ENCODE results near the gene SEC14L1. TPM values are rescaled to one million over a fixed set of nuclear protein-coding genes. Genes with fewer than 3 reads are reported as not detected.
A peak's percentile ranks its signal among the peaks of the same experiment; 100 is the strongest.
"Not testable (repeated sequence)": the region's sequence is repeated elsewhere in the genome, so short reads cannot be mapped to it uniquely, and the experiment has no call there.

Gene SEC14L1
- total RNA-seq, 1 donor from 2014 or later: 322 TPM

DNA sequence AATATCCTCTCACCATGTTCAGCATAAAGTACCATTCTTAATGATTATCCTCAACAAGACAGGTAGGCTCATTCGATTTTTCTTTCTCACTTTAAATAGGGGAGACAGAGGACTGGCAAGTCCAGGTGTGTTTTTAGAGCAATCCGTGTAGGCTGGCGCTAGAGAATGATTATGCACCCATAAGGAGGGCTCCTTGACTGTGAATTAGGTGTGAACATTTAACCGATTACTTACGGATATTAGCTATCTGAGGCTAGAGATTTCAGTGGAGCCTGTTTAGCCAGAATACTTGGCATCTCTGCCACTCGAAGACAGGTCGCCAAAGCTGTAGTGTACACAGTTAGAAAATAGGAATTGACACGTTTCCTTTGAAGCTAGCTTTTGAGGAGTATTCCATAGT, 1.9 kb downstream of the SEC14L1 start:
- DNase-seq: peak; percentile 51

DNA sequence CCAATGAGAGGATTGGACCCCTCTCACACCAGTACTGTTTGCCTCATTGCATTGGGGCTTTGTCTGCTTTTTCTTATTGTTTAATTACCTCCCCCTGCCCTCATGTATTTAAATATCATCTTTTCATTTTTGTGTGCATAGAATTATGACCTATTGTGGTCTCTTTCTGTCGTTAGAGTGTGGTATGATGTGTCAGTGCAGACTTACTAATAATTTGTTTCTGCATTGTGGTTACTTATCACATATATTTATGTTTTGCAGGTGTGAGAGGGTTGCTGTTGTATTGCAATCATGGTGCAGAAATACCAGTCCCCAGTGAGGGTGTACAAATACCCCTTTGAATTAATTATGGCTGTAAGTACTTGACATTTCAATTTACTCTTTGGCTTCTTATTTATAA, 2.5 kb downstream of the SEC14L1 start:
- peak; percentile 39 for DNase-seq

DNA sequence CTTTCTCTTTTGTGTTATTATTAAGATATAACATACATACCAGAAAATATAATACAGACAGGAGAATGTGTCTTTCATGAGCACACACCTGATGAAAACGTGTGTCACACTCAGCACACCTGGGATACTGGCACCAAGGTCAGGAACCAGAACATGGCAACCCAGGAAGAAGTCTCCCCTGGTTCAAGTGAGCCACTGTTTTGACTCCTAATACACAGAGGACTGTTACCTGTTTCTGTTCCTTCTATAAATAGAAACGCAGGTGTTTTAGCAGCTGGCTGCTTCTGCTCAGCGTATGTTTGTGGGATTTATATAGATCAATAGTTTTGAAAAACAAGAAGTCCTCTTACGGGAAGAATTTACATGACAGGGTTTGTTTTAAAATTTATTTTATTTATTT, 3.5 kb downstream of the SEC14L1 start:
- DNase-seq: peak; percentile 35

DNA sequence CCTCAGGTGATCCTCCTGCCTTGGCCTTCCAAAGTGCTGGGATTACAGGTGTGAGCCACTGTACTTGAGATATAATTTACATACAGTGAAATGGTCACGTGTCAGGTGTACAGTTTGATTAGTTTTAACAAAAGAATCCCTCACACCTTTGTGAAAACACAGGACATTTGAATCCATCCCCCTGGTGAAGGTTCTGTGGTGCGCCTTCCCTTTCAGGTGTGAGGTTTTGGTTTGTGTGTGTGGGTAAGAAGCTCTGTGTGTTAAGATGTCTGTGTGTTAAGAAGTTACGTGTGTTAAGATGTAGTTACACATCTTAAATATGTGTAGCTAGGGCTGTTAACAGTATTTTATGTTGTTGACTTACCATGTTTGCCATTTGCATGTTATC, 4.4 kb downstream of the SEC14L1 start:
- DNase-seq: peak; percentile 33

DNA sequence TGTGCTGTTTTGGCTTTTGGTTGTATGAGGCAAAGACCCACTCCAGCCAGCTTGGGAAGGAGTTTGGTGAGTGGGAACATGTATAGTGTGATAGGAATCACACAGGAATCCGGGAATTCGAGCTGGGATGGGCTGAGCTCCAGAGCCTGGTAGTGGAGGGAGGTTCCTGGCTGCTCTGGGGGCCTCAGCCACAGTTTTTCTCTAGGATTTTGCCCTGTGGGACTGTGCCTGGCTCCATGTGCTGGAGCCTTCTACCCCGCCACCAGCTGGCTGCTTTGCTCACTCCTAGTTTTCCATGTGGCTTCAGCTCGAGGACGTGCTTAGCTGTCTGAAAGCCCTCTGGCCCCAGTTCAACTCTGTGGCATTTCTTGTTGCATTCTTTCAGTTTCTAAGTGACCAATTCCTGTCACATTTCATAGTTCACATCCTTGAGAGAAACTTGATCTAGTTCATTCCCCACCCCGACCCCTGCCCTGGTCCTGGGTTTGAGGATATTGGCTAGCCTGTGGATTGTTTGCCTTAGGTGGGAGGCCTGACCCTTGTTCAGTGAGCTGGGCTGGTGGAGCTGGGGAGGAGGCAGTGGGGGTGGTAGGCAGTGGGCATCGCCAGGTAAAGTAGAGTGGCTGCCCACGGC, 5.0 kb downstream of the SEC14L1 start:
- DNase-seq: peak; percentile 84

DNA sequence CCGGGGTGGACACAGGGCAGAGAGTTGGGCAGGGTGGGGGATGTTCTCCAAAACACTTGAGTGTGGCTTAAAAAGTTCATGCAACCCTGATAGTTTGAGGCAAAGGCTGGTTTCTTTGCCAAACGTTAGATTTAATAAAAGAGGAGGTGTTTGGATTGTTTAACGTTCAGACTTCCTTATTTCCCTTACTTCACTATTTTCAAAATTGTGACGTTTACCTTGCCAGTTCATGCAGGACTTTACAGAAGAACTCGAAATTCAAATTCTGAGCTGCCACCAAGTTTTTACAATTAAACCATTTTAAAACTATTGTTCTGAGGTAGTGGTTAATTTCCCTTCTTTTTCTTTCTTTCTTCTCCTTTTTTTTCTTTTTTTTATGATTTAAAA, 5.5 kb downstream of the SEC14L1 start:
- no peak for DNase-seq

DNA sequence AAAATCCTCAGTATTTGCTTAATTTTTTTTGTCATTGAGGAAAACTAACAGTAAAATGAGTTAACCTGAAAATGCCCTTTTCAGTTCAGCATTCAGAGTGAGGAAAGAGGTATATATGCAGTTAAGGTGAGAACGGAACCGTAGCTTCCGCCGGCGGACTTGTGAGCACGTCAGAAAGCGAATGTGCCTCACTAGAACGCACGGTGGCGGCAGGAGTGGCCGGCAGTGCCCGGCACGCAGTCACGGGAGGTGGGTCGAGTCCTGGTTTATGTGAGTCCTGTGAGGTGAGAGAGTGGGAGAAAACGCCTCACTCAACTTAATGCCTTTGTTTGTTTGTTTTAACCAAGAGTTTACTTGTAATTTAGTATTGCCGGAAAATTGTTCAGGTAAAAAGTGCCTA, 6.1 kb downstream of the SEC14L1 start:
- DNase-seq: peak; percentile 78

DNA sequence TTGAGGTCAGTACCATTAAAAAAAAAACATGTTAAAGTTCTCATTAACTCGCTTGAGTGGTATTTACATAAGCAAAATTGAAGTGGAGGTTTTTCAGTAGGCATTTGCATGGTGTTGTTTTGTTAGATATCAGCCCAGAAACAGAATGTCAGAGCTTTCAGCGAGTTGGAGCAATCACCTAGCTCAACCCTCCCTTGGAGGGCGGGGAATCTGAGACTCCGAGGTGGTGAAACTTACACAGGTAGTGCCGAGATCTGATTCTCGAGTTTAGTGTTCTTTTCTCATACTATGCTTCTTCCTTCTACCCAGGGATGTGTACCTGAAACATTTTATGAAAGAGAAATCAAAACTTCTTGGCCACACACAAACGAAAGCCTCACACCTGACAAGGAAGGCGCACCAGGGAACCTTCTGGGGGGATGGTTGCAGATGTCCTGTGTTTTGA, 6.6 kb downstream of the SEC14L1 start:
- DNase-seq: no peak

DNA sequence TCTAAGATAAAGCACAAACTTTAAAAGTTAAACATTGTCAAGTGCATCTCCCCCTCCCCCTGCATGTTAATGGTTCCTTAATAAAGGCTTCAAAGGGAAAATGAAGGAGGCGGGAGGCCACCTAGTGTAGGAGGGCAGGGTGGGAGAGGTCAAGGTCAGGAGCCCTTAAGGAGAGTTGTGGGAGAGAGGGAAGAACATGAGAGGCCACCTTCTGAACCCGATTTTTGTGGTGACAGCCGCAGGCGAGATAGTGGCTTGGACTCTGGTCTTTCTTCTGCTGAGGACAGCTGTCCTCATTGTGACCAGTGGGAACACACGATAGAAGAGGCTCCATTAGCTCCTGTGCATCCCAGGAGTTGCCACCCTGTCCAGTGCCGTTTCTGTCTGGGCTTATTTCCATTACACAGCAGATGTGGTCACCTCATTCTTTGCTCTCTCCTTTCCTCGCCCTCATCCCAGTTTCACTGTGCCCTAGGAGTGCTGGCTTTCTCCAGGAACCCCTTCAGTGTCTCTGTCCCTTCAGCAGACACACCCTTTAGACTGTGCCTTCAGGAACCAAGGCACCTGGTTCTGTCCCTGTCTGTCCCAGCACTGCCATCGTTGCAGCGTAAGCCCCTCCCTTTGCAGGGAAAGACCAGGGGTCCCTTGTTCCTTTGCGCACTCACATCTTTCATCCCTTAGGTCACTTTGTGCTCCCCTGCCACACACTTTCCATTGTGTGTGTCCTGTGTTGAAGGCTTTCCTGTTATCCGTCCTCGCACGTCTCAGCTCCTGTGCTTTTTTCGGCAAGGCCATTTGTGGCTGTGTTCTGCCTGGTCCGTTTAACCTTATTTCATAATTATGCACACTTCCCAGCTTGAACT, 7.5 kb downstream of the SEC14L1 start:
- DNase-seq: no peak

DNA sequence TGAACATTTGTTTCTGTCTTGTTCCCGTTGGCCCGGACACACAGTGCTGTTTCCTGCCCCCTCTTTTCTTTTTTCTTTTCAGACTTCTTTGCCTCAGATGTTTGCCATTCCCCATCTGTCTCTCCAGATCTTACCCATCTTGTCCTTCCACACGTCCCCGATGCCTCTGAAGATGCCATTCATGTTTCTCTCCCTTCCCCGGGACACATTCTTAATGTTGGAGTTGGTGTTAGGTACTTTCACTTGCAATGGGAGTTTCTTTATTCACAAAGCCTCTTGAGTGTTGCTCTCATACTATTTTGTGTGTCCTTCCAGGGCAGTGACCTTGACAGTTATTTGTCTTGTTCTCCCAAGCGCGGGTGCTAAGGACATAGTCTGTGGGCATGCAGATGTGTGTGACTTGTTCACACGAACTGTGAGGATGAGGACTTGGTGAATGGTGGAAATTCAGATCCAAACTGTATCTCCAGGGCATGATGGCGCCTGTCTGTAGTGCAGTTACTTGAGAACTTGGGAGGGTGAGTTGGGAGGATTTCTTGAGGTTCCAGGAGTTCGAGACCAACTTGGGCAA, 8.3 kb downstream of the SEC14L1 start:
- DNase-seq: no peak

DNA sequence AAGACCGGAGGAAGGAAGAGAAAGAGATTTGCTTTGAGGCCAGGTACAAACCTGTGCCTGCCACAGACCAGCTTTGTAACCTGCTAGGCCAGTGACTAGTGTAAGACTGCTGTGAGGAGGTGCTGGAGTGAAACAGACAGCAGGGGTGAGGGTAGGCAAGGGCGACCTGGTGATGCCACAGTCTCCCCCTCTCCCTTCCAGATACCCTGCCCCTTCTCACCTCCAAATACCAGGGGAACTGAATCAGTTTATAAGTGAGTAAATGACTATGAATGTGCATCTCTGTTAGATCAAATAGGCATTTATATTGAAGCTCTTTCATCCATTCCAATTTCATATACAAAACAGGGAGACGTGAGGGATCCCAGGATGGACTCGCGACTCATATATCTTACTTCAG, 9.4 kb downstream of the SEC14L1 start:
- DNase-seq: no peak

DNA sequence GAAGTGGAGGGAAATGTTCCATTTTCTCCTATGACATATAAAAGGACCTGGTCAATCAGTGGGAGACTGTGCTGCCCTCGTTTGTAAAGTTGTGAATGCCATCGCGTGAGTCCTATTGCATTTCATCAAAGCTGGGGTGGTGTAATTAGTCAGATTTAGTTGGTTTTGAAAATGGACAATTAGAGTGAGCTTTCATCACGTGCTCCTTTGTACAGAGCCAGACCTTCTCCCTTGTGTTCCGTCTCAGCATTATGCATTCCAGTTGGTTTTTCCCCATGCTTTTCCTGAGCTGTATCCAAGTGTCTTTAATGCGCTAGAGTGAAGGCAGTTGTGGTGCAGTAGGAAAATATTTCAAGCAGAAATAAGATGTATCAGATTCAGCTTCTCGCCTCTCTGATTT, 10.4 kb downstream of the SEC14L1 start:
- DNase-seq: no peak

DNA sequence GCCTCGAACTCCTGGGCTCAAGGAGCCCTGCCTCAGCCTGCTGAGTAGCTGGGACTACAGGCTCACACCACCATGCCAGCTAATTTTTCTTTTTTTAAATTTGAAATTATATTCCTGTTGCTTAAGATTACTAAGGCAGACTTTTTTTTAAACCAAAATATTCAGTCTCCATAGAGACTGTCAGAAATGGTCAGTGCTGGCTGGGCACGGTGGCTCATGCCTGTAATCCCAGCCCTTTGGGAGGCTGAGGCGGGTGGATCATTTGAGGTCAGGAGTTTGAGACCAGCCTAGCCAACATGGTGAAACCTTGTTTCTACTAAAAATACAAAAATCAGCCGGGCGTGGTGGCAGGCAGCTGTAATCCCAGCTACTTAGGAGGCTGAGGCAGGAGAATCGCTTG, 11.3 kb downstream of the SEC14L1 start:
- DNase-seq: not testable (repeated sequence)

DNA sequence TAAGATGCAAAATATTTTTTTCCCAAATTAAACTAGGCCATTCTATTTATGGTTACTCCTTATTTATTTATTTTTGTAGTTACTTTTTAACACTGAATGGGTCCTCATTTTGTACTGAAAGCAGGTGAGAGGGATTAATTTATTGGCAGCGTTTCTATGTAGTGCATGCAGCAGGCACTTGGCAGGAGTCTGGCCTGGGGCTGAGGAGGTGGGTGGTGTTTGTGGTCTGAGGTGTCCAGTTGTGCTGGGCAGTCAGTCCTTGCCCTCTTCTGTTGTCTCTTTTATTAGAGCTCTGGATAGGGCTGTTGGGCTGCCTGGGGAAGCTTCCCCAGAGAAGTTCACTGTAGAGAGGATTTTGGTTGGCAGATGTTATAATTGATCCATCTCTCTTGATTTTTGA, 12.7 kb downstream of the SEC14L1 start:
- DNase-seq: no peak

DNA sequence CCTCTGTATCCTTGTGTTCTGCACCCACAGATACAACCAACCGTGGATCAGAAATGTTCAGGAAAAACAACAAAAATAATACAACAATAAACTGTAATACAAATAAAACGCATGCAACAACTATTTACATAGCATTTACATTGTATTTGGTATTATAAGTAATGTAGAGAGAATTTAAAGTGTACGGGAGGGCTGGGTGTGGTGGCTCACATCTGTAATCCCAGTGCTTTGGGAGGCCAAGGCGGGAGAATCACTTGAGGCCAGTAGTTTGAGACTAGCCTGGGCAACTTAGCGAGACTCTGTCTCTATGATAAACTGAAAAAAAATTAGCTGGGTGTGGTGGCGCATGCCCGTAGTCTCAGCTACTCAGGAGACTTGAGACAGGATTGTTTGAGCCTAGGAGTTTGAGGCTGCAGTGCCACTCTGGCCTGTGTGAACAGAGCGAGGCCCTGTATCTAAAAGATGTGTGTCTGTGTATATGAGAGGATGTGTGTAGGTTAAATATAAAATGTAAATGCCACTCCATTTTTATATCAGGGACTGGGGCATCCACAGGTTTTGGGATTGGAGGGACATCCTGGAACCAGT, 13.3 kb downstream of the SEC14L1 start:
- DNase-seq: no peak

DNA sequence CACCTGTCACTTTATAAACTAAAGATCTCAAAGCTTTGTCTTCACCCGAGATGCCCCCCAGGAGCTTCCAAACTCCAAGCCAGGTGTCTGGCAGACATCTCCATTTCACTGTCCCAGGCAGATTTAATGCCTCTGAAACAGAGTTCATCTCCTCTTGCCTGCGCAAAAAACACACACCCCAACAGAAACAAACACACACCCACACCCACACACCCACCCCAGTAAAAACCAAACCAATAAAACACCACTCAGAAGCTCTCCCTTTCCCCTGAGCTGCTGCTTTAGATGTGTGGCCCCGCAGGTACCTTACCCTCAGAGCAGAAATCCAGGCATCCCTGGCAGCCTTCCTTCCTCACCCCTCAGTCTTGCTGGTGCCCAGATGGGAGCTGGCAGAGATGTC, 14.4 kb downstream of the SEC14L1 start:
- DNase-seq: no peak

DNA sequence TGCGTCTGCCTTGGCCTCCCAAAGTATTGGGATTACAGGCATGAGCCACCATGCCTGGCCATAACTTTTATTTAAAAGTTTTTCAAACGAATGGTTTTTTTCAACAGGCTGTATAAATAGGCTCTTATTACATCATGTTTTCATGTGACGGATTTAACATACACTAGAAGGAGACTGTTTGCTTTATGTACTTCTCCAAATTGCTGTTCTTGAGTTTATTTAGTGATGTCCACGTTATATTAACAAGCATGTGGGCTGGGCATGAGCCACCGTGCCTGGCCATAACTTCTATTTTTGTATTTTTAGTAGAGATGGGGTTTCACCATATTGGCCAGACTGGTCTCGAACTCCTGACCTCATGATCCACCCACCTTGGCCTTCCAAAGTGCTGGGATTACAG, 17.0 kb downstream of the SEC14L1 start:
- DNase-seq: not testable (repeated sequence)

DNA sequence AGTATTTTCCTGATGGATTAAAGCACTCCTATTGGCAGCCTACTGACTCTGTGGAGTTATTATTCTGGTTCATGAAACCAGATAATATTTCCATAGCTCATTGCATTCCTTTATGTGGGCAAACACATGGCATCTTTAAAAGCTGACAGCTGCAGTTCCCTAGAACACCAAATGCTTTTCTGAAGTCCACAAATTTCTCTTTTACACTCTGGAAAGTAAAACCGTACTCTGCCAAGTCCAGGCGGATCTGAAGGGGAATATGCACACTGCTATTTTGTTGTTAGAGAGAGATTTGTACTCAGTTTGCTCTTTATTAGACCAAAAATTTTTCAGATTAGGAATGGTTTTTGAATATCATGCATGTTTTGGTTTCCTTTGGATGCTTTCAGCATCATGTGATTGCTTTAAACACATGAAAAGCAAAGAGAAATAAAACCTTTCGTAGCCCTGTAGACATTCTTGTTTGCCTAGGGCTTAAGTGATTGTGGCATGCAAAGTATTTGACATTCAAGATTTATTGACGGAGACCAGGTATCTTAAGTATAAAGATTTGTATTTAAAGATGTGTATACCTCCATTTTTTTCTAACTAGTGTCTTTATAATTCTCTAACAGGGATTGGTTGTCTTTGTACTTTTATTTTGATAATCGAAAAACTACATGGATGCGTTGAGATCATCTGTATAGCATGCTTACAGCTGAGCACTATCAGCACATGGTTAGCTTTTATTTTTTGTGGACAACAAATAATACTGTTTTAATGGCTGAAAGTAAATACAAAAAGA, 19.5 kb downstream of the SEC14L1 start:
- DNase-seq: no peak

DNA sequence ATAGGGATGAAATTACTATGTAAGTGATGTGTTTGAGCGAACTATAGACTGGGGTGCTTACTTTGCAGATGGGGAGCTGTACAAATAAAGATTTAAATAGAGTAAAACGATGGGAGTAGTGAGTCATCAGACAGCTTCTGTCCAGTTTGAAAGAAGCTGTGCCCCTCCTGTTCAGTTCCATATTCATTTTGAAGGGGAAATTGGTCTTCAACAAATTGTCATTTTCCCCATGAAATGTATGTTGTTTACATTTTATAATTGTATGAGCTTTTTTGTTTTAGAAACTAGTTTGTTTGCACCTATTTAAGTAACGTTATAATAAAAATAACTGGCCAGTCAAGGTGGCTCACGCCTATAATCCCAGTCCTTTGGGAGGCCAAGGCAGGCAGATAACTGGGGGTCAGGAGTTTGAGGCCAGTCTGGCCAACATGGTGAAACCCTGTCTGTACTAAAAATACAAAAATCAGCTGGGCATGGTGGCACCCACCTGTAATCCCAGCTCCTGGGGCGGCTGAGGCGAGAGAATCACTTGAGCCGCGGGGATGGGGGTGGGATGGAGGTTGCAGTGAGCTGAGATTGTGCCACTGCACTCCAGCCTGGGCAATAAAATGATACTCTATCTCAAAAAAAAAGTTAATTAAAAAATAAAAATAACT, 20.2 kb downstream of the SEC14L1 start:
- DNase-seq: no peak

DNA sequence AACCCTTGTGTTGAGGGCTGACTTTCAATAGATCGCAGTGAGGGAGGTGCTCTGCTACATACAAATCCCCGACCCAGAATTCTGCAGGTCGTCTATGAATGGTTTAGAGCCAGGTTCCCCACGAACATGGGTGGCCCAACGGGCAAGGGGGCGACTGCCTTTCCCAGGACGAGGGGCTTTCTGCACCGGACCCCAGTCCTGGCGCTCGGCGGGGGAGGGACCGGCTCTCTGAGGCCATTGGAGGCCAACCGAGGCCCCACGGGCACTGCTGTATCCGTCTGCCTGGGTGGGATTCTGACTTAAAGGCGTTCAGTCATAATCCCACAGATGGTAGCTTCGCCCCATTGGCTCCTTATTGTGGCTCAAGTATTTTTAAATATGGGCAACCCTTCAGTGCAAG, 21.2 kb downstream of the SEC14L1 start:
- DNase-seq: no peak

DNA sequence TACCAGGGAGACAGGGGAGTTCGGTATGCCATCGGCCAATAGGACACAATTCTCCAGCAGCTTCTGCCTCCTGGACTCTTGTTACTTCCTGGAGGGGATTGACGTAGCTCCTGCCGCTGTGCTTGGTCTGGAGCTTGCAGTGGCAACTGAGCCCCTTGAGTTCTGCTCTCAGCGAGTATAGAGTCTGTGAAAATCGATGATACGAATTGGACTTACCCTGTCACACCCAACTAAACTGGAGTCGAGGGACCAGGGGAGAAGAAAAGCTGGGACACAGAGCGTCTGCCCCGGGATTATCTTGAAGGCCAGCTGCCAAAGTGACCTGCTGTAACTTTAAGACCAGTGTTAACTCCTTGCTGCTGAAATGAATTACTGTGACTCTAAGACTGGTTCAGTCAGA, 22.2 kb downstream of the SEC14L1 start:
- DNase-seq: peak; percentile 65

Data from dermis blood vessel endothelial cell (primary cell).